ENCODE results near the gene MAN1C1.

- no peak for TF ChIP-seq EP300 (IDR thresholded peaks at IDR 0.05)
- no peak for TF ChIP-seq CTCF (IDR thresholded peaks at IDR 0.05)
These were observed 210.0 kb downstream of the MAN1C1 start for GRCh38 chr1:25826571-25826970.
